Stimulated activated CD4-positive, alpha-beta T cell treated with anti-CD3 and anti-CD28 coated beads, Interleukin-1b, Interleukin-23, amount 100 ng/mL, for 24 hours (primary cell): ENCODE data around the gene ACOX3.

Source experiments
- DNase-seq, 4 experiments: peaks; one replicate each; pipeline ENCODE4 v3.0.0-alpha.2; 2020; ENCODE audit warnings: low read depth in 4 of 4, low spot score in 1 of 4

Gene ACOX3

GRCh38 chr4:8468746-8469535, 28.4 kb upstream of the ACOX3 start:
- peak; percentile 16 to 42 (median 28) for DNase-seq

DNA sequence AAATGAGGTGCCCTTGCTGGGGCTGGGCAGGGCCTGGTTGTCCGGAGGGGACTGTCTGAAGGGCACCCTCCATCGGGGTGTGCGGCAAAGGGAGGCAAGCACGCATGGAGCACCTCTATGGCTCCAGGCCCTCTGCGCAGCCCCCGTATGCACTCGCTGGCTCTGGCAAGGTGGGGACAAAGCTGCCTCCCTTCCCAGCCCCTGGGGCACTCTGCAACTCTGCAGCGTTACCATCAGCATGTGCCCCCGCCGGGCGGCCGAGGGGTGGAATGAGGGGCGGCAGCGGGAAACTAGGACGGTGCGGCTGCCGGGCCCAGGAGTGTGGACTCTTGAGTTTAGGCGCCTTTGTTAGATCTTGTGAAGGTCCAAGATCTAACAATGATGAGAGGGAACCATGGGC, 26.5 kb upstream of the ACOX3 start:
- DNase-seq: no peak

- DNase-seq: no peak
Measured at GRCh38 chr4:8465615-8466611, 25.4 kb upstream of the ACOX3 start.

DNA sequence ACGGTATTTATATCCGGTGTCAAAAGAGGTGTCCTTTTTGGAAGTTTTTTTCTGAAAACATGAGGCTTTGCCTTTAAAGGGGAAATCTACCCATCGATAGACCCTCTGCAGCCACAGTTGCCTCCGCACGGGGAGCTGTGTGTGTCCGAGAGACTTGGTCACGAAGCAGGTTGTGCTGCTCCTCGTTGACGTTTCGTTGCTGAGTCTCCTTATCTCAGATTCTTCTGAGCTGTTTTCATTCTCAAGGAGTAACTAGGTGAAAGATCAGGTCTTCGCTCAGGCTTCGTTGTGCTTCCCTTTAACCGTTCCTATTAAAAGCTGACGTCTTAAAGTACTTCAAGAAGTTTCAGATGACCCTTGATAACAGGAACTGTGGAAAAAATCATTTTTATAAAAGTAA, 23.9 kb upstream of the ACOX3 start:
- DNase-seq: no peak

DNA sequence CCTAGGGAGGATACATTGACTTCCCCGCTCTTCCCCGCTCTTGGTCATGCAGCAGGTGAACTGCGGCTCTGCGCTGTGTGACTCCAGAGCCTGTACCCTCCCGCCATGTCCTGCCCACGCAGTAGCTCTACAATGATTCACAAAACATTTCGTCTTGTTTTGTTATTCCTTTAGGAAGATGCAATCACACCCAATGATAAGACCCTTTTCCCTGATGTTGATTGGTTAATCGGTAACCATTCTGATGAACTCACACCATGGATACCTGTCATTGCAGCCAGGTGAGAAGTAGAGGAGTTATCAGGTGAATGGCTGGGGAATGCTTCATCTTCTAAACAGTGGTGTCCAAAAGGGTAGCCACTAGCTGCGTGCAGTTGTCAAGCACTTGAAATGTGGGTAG, 23.3 kb upstream of the ACOX3 start:
- DNase-seq: no peak

- DNase-seq: no peak
Measured at GRCh38 chr4:8461616-8462015, 21.1 kb upstream of the ACOX3 start.

DNA sequence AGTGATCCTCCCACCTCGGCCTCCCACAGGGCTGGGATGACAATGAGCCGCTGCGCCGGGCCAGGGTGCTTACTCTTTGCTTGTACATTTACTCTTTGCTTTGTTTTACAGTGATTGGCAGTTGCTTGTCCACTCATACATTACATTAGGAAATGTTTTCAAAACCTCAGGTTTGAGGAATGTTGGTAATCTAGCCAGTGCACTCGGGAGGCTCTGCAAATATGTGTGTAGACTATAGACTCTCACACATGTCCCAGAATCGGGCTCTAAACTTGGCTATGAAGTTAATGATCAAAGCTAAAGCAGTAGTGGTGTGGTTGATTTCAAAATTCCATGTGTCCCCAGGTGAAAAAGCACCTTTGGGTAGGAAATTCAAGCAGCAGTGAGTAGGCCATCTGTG, 20.6 kb upstream of the ACOX3 start:
- no peak for DNase-seq

GRCh38 chr4:8459867-8460445, 19.4 kb upstream of the ACOX3 start:
- no peak for DNase-seq

DNA sequence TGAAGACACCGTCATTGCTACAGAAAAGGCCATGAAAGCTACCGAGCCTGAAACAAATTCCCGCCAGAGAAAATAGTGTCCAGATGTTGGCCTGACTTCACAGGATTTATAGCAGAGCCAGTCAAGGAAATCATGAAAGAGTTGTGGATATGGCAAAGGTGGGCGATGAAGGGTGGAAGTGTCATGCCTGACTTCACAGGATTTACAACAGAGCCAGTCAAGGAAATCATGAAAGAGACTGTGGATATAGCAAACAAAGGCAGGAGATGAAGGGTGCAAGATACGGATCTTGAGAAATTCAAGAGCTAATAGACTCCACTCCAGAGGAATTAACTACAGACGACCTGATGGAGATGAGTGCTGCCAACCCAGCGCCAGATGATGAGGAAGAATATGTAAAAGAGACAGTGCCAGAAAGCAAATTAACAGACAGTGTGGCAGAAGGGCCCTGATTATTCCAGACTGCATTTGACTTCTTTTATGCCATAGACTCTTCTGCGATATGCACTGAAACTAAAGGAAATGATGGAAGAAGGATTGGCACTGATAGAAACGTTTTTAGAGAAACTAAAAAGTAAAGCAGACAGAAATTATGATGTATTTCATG, 17.2 kb upstream of the ACOX3 start:
- DNase-seq: no peak

DNA sequence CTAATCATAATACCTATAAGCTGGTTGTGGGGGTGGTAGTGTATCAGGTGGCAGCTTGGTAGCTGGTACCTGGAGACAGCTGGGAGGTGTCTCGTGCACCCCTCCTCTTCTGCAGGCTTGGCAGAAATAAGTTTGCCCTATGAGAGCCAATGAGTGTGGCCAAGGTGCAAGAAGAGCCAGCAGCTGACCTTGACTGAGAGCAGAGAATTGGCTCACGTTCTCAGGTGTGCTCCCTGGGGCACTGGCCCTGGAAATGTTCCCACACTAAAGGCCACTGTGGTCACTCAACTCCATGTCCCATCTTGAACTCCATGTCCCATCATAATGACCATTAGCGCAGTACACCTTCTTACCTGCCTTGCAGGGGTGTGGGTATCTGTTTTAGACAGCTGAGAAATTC, 13.4 kb upstream of the ACOX3 start:
- DNase-seq: no peak

DNA sequence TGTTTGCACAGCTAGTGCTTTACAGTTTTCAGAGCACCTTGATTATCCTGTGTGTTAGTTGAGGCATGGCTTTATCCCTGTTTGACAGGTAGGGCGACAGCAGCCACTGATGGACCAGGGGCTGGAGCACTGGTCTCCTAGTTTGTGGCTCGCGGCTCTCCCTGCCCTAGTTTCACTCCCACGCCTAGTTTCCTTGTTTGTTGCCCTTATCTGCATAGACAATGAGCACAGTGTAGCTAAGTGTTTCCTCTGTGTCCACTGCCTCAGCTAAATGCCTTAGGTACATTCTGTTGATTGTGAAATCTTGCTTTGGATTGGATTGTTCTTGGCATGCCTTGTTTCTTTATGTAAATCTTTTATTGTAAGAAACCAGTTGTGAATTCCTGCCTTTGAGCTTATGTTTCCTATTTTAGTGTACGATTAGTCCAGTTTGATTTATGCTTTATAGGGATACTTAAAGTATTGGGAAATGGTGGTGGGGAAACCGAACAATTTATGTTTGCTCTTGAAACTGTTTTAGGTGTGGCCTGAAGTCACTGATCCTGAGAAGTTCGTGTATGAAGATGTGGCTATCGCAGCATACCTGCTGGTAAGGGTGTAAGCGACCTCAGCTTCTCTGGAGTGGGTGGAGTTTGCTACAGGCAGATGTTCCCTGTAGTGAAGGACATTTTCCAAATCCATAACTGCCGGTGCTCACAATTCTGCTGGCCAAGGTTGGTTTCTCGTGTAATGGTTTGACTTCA, 11.1 kb upstream of the ACOX3 start:
- DNase-seq: no peak

GRCh38 chr4:8446122-8446521, 5.6 kb upstream of the ACOX3 start:
- no peak for DNase-seq

DNA sequence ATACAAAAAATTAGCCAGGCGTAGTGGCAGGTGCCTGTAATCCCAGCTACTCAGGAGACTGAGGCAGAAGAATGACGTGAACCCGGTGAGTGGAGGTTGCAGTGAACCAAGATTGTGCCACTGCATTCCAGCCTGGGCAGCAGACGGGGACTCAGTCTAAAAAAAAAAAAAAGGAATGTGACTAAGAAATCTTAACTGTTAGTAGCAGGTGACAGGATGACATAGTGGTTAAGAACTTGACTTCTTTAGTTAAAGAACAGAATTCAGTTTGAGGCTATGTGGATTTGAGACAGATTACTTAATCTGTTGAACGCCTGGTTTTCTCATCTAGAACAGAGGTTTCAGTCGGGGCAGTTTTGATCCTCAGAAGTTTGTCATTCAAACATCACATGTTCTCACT, 3.3 kb upstream of the ACOX3 start:
- no peak for DNase-seq

DNA sequence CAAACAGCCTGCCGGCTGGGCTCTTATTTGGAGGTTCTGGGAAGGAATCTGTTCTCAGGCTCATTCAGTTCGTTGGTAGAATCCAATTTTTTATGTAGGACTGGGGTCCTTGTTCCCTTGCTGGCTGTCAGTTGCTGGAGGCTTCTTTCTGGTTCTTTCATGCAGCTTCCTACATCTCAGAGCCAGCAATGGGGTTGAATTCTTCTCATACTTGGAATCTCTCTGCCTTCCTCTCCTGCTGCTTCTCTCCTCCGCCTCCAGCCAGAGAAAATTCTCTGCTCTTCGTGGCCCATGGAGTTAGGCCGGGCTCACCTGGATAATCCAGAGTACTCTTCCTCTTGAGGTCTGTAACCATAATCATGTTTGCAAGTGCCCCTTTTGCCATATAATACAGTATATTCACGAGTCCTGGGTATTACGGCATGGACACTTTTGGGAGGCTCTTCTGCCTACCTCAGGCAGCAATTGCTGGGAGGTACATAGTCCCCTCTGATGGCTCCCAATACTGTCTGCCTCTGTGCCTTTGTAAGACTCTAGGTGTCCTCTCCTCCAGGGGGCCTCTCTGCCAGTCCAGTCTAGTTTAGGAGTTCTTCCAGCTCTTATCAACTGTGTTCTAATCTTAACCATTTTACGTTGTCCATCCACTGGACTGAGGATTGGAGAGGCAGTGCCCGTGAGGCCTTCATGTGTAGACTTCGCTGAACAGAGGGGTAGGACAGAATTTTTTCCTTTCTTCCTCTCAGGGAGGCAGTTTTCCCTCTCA, 2.3 kb upstream of the ACOX3 start:
- DNase-seq: no peak

DNA sequence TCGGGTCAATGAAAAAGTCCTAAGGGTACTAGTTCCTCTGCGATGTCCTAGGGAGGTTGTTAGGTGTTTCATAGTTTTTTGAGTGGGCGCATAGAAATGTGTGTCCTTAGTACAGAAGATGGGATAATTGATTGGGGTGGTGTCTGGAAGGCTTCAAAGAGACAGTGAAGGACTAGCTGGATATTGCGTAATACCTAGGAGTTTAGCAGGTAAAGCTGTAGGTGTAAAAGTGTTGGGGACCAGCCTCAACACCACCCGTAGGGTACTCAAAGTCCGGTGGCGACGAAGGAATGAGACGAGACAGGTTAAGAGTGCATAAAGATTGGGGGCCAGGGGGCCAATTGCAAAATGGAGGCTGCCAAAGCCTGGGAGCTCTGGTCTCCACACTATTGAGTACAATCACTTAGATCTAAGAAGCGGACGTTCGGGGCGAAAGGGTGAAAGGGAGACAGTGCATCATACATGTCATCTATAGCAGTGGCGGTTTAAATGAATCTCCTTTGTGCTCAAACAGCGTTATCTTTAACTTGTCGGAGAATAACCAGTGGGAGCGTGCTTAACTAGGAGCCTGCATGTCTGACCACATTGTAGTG, 1.1 kb upstream of the ACOX3 start:
- DNase-seq: no peak

GRCh38 chr4:8439914-8440491, 520 bp downstream of the ACOX3 start:
- DNase-seq: no peak

DNA sequence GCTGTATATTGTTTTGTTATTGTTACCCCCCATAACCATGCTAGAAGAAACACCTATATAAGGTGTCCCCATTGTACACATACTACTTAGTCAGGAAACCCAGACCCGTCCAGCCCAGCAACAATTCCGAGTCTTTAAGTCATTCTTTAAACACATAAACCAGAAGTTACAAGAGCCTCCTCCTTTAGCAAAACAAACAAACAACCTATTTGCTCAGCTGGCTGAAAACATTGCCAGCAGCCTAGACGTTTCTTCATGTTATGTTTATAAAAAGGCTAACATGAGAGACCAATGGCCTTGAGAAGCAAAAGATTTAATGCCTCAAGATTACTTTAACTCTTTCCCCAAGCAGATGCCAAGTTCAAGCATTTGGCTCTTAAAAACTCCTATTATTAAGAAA, 1.4 kb downstream of the ACOX3 start:
- DNase-seq: no peak

DNA sequence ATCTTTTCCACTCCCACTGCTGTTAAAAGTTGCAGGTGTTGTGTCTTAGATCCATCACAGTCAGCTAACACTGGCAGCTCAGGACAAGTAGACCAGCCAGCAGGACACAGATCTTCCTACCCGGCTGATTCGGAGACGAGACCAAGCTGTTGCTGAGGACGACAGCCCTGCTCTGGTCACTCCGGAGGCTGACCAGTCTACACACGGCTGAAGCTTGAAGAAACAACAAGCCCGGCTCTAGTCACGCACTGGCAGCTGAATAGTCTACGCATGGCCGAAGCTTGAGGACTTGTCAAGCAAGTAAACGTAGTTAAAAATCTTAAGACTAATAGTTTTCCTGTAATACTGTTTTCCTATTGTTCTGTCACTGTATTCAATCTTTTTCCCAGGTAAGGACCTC, 1.8 kb downstream of the ACOX3 start:
- DNase-seq: no peak

- DNase-seq: no peak
Measured at GRCh38 chr4:8437281-8437680, 3.2 kb downstream of the ACOX3 start.
